DMS 273 (cell line): ENCODE data around the gene CAND2.
"Not testable (repeated sequence)": the region's sequence is repeated elsewhere in the genome, so short reads cannot be mapped to it uniquely, and the experiment has no call there.

Source experiments
- DNase-seq: peaks from one replicate; lab custom pipeline; 2025; ENCODE audit not compliant: unreplicated experiment; lab: John Stamatoyannopoulos, UW

Gene CAND2

GRCh38 chr3:12769761-12770160 lies 26.7 kb upstream of the CAND2 start:
- no peak for DNase-seq

GRCh38 chr3:12771236-12771635 lies 25.2 kb upstream of the CAND2 start:
- no peak for DNase-seq

GRCh38 chr3:12772462-12772861 lies 24.0 kb upstream of the CAND2 start:
- DNase-seq: no peak

- DNase-seq: no peak
These were observed 23.3 kb upstream of the CAND2 start for GRCh38 chr3:12773030-12773709.

- no peak for DNase-seq
These were observed 22.8 kb upstream of the CAND2 start for GRCh38 chr3:12773710-12774086.

GRCh38 chr3:12774619-12775018 lies 21.9 kb upstream of the CAND2 start:
- no peak for DNase-seq

- no peak for DNase-seq
These were observed 21.3 kb upstream of the CAND2 start for GRCh38 chr3:12775226-12775625.

- DNase-seq: not testable (repeated sequence)
These were observed 20.5 kb upstream of the CAND2 start for GRCh38 chr3:12775970-12776369.

- DNase-seq: no peak
These were observed 19.3 kb upstream of the CAND2 start for GRCh38 chr3:12777171-12777570.

GRCh38 chr3:12780751-12781150 lies 15.7 kb upstream of the CAND2 start:
- no peak for DNase-seq

- peak; percentile 29 for DNase-seq
These were observed 14.2 kb upstream of the CAND2 start for GRCh38 chr3:12782172-12782815.

- DNase-seq: no peak
These were observed 11.4 kb upstream of the CAND2 start for GRCh38 chr3:12785096-12785495.

GRCh38 chr3:12787346-12787745 lies 9.1 kb upstream of the CAND2 start:
- DNase-seq: not testable (repeated sequence)

- not testable (repeated sequence) for DNase-seq
These were observed 8.4 kb upstream of the CAND2 start for GRCh38 chr3:12787967-12788690.

- DNase-seq: no peak
These were observed 5.0 kb upstream of the CAND2 start for GRCh38 chr3:12791430-12791829.

GRCh38 chr3:12793701-12794100 lies 2.8 kb upstream of the CAND2 start:
- no peak for DNase-seq

- no peak for DNase-seq
These were observed 828 bp downstream of the CAND2 start for GRCh38 chr3:12797124-12797891.

GRCh38 chr3:12797892-12798558 lies 1.5 kb downstream of the CAND2 start:
- DNase-seq: no peak

- no peak for DNase-seq
These were observed 2.2 kb downstream of the CAND2 start for GRCh38 chr3:12798559-12799179.
